Testis (tissue), 3 donors: ENCODE data around the gene TRIP12. TPM values are rescaled to one million over a fixed set of nuclear protein-coding genes. Genes with fewer than 3 reads are reported as not detected.
"Not testable (repeated sequence)": the region's sequence is repeated elsewhere in the genome, so short reads cannot be mapped to it uniquely, and the experiment has no call there.

Experiments used
- DNase-seq: peaks from one replicate; pipeline ENCODE4 v3.0.0-alpha.2; 2019
- H3K27ac ChIP-seq, 2 donors: fragments of 200-600 bp; sonication (generic); one replicate each; pipeline ENCODE4 v1.5.1; 2019
- H3K27me3 ChIP-seq: fragments of 200-600 bp; sonication (generic); one replicate; pipeline ENCODE4 v1.5.1; 2019
- H3K36me3 ChIP-seq: fragments of 200-600 bp; sonication (generic); one replicate; pipeline ENCODE4 v1.5.1; 2017; ENCODE audit warnings: low read depth; ENCODE audit errors: missing control alignments
- H3K4me1 ChIP-seq: fragments of 200-600 bp; sonication (generic); one replicate; pipeline ENCODE4 v1.5.1; 2019
- H3K4me3 ChIP-seq, 2 donors: fragments of 200-600 bp; sonication (generic); one replicate each; pipeline ENCODE4 v1.5.1; 2017 to 2019
- H3K9me3 ChIP-seq: fragments of 200-600 bp; sonication (generic); one replicate; pipeline ENCODE4 v1.5.1; 2017
- CTCF ChIP-seq, 3 experiments: fragments of 450-650 bp in 2 of 3; fragments of 200-600 bp in 1 of 3; sonication (generic) in 1 of 3; IDR thresholded peaks; one replicate each; pipeline ENCODE4 v1.5.1; 2016 to 2019; ENCODE audit warnings: antibody characterized with exemption in 3 of 3, mild to moderate bottlenecking in 2 of 3, moderate library complexity in 1 of 3
- POLR2A ChIP-seq: fragments of 450-650 bp; IDR thresholded peaks from one replicate; pipeline ENCODE4 v1.6.1; 2017; ENCODE audit warnings: antibody characterized with exemption, mild to moderate bottlenecking, moderate library complexity
- WGBS, 2 donors: methylation state at CpG; one replicate each; pipeline ENCODE4 v1.1.5; 2018; 5-methylcytosine and 5-hydroxymethylcytosine counted together
- intact Hi-C: fragments of 100-400 bp; cut with DNase I; formaldehyde crosslinking; loops from one replicate; pipeline ENCODE4 v1.15.1; 2023; ENCODE audit warnings: low total_unique reads
- polyA plus RNA-seq: library from polyadenylated mRNA; stranded (reverse); fragments of 350-450 nt; fragmentation: Illumina TruSeq; extraction: RNeasy Lipid Tissue Mini Kit (QIAGEN cat#74804); gene quantifications from one replicate; pipeline ENCODE4 v1.2.3, GENCODE V29; 2014; ENCODE audit warnings: low read depth, low replicate concordance; ENCODE audit not compliant: insufficient read depth
- total RNA-seq, 2 donors: library from RNA; depleted of rRNA; stranded (reverse); fragments of >200 nt; gene quantifications; one replicate each; pipeline ENCODE4 v1.2.3, GENCODE V29; 2016

The TRIP12 gene
- total and polyA plus RNA-seq, 3 donors from 2014 or later, result 342 to 443 (median 373) TPM

GRCh38 chr2:229835596-229836283 is 86.1 kb downstream of the TRIP12 start:
- H3K9me3 ChIP-seq, result no peaks in the 10 kb centered on the region
- no peaks in the 10 kb centered on the region for H3K27me3 ChIP-seq
- H3K4me1 ChIP-seq, result no peaks in the 10 kb centered on the region
- H3K36me3 ChIP-seq, result no peaks in the 10 kb centered on the region
- intact Hi-C loops, result no loop called here
- TF ChIP-seq POLR2A, result no peak
- no peak for TF ChIP-seq CTCF (IDR thresholded peaks at IDR 0.05)
- H3K27ac ChIP-seq, result no peak overlapping the region
- 88 to 91% methylated on average over 3 of the region's 3 CpGs for WGBS, 2 donors
- no peak overlapping the region for H3K4me3 ChIP-seq
- no peak for DNase-seq

- H3K27me3 ChIP-seq, DNase-seq, H3K27ac ChIP-seq, H3K4me1 ChIP-seq, intact Hi-C loops, H3K4me3 ChIP-seq, H3K9me3 ChIP-seq, H3K36me3 ChIP-seq: not testable (repeated sequence)
- 78 to 79% methylated on average over 4 of the region's 4 CpGs for WGBS, 2 donors
Measured at GRCh38 chr2:229834368-229834767, 87.4 kb downstream of the TRIP12 start.

GRCh38 chr2:229832510-229832898 is 89.3 kb downstream of the TRIP12 start:
- H3K9me3 ChIP-seq, result no peaks in the 10 kb centered on the region
- H3K4me1 ChIP-seq, result no peaks in the 10 kb centered on the region
- H3K36me3 ChIP-seq, result no peaks in the 10 kb centered on the region
- no peak overlapping the region for H3K4me3 ChIP-seq
- H3K27me3 ChIP-seq, result no peaks in the 10 kb centered on the region
- DNase-seq, result no peak
- TF ChIP-seq POLR2A, result no peak
- no peak for TF ChIP-seq CTCF (IDR thresholded peaks at IDR 0.05)
- no peak overlapping the region for H3K27ac ChIP-seq
- intact Hi-C loops, result no loop called here
- 71 to 78% methylated on average over 2 of the region's 2 CpGs for WGBS, 2 donors

GRCh38 chr2:229831805-229832509 is 89.9 kb downstream of the TRIP12 start:
- Histone ChIP-seq H3K4me3 (no peak overlapping the region), H3K27me3 (no peaks in the 10 kb centered on the region), H3K36me3 (no peaks in the 10 kb centered on the region), H3K9me3 (no peaks in the 10 kb centered on the region), H3K4me1 (no peaks in the 10 kb centered on the region), H3K27ac (no peak overlapping the region)
- WGBS, 2 donors, result 70 to 81% methylated on average over 3 of the region's 3 CpGs
- no peak for TF ChIP-seq CTCF (IDR thresholded peaks at IDR 0.05)
- no peak for TF ChIP-seq POLR2A
- intact Hi-C loops, result no loop called here
- no peak for DNase-seq

DNA sequence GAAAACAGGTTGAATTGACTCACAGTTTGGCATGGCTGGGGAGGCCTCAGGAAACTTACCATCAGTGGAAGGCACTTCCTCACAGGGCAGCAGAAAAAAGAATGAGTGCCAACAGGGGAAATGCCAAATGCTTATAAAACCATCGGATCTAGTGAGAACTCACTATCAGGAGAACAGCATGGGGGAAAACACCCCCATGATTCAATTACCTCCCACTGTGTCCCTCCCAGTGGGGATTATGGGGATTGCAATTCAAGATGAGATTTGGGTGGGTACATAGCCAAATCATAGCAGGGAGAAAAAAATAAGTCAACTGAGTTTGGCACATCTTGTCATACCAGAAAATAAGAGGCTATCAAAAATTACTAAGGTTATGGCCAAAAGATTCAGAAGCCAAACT is 96.3 kb downstream of the TRIP12 start:
- TF ChIP-seq CTCF (IDR thresholded peaks at IDR 0.05) (no peak), POLR2A (no peak)
- Histone ChIP-seq H3K9me3 (no peaks in the 10 kb centered on the region), H3K4me3 (no peak overlapping the region), H3K4me1 (no peaks in the 10 kb centered on the region), H3K36me3 (no peaks in the 10 kb centered on the region), H3K27ac (no peak overlapping the region), H3K27me3 (no peaks in the 10 kb centered on the region)
- intact Hi-C loops, result no loop called here
- no peak for DNase-seq
- whole genome bisulfite sequencing, 2 donors, result 93% methylated on average over 1 of the region's 1 CpG
